SK-N-SH (cell line): ENCODE results near the gene TMEM50B. TPM values are rescaled to one million over a fixed set of nuclear protein-coding genes. Genes with fewer than 3 reads are reported as not detected.

Experiments used
- CTCF ChIA-PET: fragments of 300-600, 350-600 bp; formaldehyde crosslinking; extraction: SDS; loops from one replicate; lab custom pipeline; 2021; lab: Yijun Ruan, JAX
- POLR2A ChIA-PET: fragments of 350-600 bp; sonication (Branson Sonifier 250); formaldehyde crosslinking; extraction: SDS; loops from one replicate; lab custom pipeline; 2020; ENCODE audit warnings: antibody characterized with exemption, inconsistent platforms; lab: Yijun Ruan, JAX
- DNase-seq: peaks from one replicate; pipeline ENCODE4 v3.0.0; 2012
- H2AFZ ChIP-seq: fragments of 200-600 bp; sonication (generic); 2 replicates; pipeline ENCODE4 v1.8.1; 2016; ENCODE audit warnings: antibody characterized with exemption, mild to moderate bottlenecking, low read depth
- H3F3A ChIP-seq: fragments of 200-600 bp; sonication (generic); replicated peaks from 2 replicates; pipeline ENCODE3; 2016; ENCODE audit warnings: antibody characterized with exemption, mild to moderate bottlenecking; ENCODE audit not compliant: insufficient read depth
- H3K27ac ChIP-seq, 2 experiments: fragments of 200-500 bp in 1 of 2; fragments of 200-600 bp in 1 of 2; sonication (Bioruptor generic) in 1 of 2; sonication (generic), shearing (Covaris generic) in 1 of 2; 2 replicates each; pipeline versions ENCODE4 v1.5.1 to v1.6.1; 2014 to 2016; ENCODE audit warnings: low read depth in 2 of 2, inconsistent platforms in 1 of 2, low read length in 1 of 2, mild to moderate bottlenecking in 1 of 2, mixed read lengths in 1 of 2
- H3K27me3 ChIP-seq: fragments of 200-600 bp; sonication (generic), shearing (Covaris generic); 2 replicates; pipeline ENCODE4 v1.6.1; 2016; ENCODE audit warnings: mixed run types; ENCODE audit not compliant: insufficient read depth
- H3K36me3 ChIP-seq, 2 experiments: fragments of 200-500 bp in 1 of 2; fragments of 200-600 bp in 1 of 2; sonication (Bioruptor generic) in 1 of 2; sonication (generic) in 1 of 2; replicated peaks in 1 of 2; 2 replicates each; pipeline versions ENCODE3 to v1.5.1; 2014 to 2016; ENCODE audit warnings: low read length in 1 of 2, mild to moderate bottlenecking in 1 of 2; ENCODE audit not compliant: insufficient read depth in 2 of 2, control insufficient read depth in 1 of 2
- H3K4me1 ChIP-seq, 2 experiments: fragments of 200-500 bp in 1 of 2; fragments of 200-600 bp in 1 of 2; sonication (Bioruptor generic) in 1 of 2; sonication (generic), shearing (Covaris generic) in 1 of 2; 2 replicates each; pipeline versions ENCODE4 v1.5.1 to v1.6.1; 2014 to 2016; ENCODE audit warnings: low read depth in 1 of 2, low read length in 1 of 2, mixed run types in 1 of 2; ENCODE audit not compliant: insufficient read depth in 2 of 2, control insufficient read depth in 1 of 2
- H3K4me2 ChIP-seq: fragments of 200-600 bp; sonication (generic), shearing (Covaris generic); 2 replicates; pipeline ENCODE4 v1.6.1; 2017; ENCODE audit warnings: mixed run types
- H3K4me3 ChIP-seq, 2 experiments: fragments of 200-500 bp in 1 of 2; fragments of 200-600 bp in 1 of 2; sonication (Bioruptor generic) in 1 of 2; sonication (generic), shearing (Covaris generic) in 1 of 2; 2 replicates each; pipeline versions ENCODE4 v1.5.1 to v1.8.1; 2014 to 2016; ENCODE audit warnings: low read depth in 2 of 2, inconsistent platforms in 1 of 2, low read length in 1 of 2, mild to moderate bottlenecking in 1 of 2, mixed read lengths in 1 of 2, moderate library complexity in 1 of 2
- H3K79me2 ChIP-seq: fragments of 200-600 bp; sonication (generic); 2 replicates; pipeline ENCODE4 v1.8.1; 2017; ENCODE audit warnings: mild to moderate bottlenecking; ENCODE audit not compliant: insufficient read depth
- H3K9ac ChIP-seq: fragments of 200-600 bp; sonication (generic); 2 replicates; pipeline ENCODE4 v1.6.1; 2017; ENCODE audit warnings: mixed run types
- H3K9me2 ChIP-seq: fragments of 200-600 bp; sonication (generic); 2 replicates; pipeline ENCODE4 v1.6.1; 2017; ENCODE audit warnings: mixed run types
- H3K9me3 ChIP-seq: fragments of 200-600 bp; sonication (generic); 2 replicates; pipeline ENCODE4 v1.6.1; 2017; ENCODE audit warnings: mixed run types, mild to moderate bottlenecking, moderate library complexity
- H4K20me1 ChIP-seq: fragments of 200-600 bp; sonication (generic); 2 replicates; pipeline ENCODE4 v1.6.1; 2017; ENCODE audit warnings: mild to moderate bottlenecking, mixed run types; ENCODE audit not compliant: insufficient read depth
- CHD2 ChIP-seq: fragments of 150-350 bp; IDR thresholded peaks from 2 replicates; pipeline ENCODE4 v1.6.1; 2018; ENCODE audit warnings: low read length; ENCODE audit not compliant: partially characterized antibody
- ELF1 ChIP-seq: IDR thresholded peaks from 2 replicates; pipeline ENCODE4 v1.4.0; 2012
- EZH2phosphoT487 ChIP-seq: fragments of 200-600 bp; sonication (generic); IDR thresholded peaks from 2 replicates; pipeline ENCODE4 v1.6.1; 2017; ENCODE audit warnings: low read depth, mixed run types, mild to moderate bottlenecking, antibody characterized with exemption, moderate library complexity, borderline replicate concordance
- FOXJ3 ChIP-seq: sonication (generic); formaldehyde crosslinking; IDR thresholded peaks from 2 replicates; pipeline ENCODE4 v1.5.1; 2020; ENCODE audit warnings: mild to moderate bottlenecking, missing genetic modification reagents
- FOXM1 ChIP-seq: IDR thresholded peaks from 2 replicates; pipeline ENCODE4 v1.4.0; 2012; ENCODE audit warnings: low read depth, mild to moderate bottlenecking
- GABPA ChIP-seq: IDR thresholded peaks from 2 replicates; pipeline ENCODE4 v1.4.0; 2012; ENCODE audit warnings: low read depth, mild to moderate bottlenecking
- JUND ChIP-seq: IDR thresholded peaks from 2 replicates; pipeline ENCODE4 v1.4.0; 2012
- MXI1 ChIP-seq: IDR thresholded peaks from 2 replicates; pipeline ENCODE4 v1.6.1; 2012; ENCODE audit warnings: mild to moderate bottlenecking, low read depth, low read length, improper control_type of control experiment
- NFIC ChIP-seq: IDR thresholded peaks from 2 replicates; pipeline ENCODE4 v1.4.0; 2012; ENCODE audit warnings: borderline replicate concordance
- NRF1 ChIP-seq: IDR thresholded peaks from 2 replicates; pipeline ENCODE4 v1.6.1; 2012; ENCODE audit warnings: low read depth, mild to moderate bottlenecking, low read length
- RAD21 ChIP-seq: IDR thresholded peaks from 2 replicates; pipeline ENCODE4 v1.6.1; 2012; ENCODE audit warnings: mild to moderate bottlenecking, low read length
- RCOR1 ChIP-seq: fragments of 150-350 bp; IDR thresholded peaks from 2 replicates; pipeline ENCODE4 v1.6.1; 2017; ENCODE audit warnings: antibody characterized with exemption, low read length
- RFX5 ChIP-seq: IDR thresholded peaks from 2 replicates; pipeline ENCODE4 v1.6.1; 2012; ENCODE audit warnings: mild to moderate bottlenecking, improper control_type of control experiment, low read length
- SIN3A ChIP-seq: IDR thresholded peaks from 2 replicates; pipeline ENCODE4 v1.6.1; 2012; ENCODE audit warnings: low read depth, mild to moderate bottlenecking, low read length, moderate library complexity, borderline replicate concordance
- TAF1 ChIP-seq: IDR thresholded peaks from 2 replicates; pipeline ENCODE4 v1.6.1; 2012; ENCODE audit warnings: low read depth, mild to moderate bottlenecking, low read length, moderate library complexity, borderline replicate concordance
- TCF12 ChIP-seq: IDR thresholded peaks from 2 replicates; pipeline ENCODE4 v1.4.0; 2012
- TEAD4 ChIP-seq: IDR thresholded peaks from 2 replicates; pipeline ENCODE4 v1.4.0; 2012; ENCODE audit warnings: mild to moderate bottlenecking, borderline replicate concordance; ENCODE audit not compliant: insufficient read depth
- USF1 ChIP-seq: IDR thresholded peaks from 2 replicates; pipeline ENCODE4 v1.4.0; 2012; ENCODE audit warnings: low read depth, borderline replicate concordance
- YY1 ChIP-seq: IDR thresholded peaks from 2 replicates; pipeline ENCODE4 v1.4.0; 2012; ENCODE audit warnings: low read depth, mild to moderate bottlenecking
- WGBS: methylation state at CpG from one replicate; pipeline ENCODE4 v1.1.6; 2017; ENCODE audit warnings: low lambda C conversion rate; 5-methylcytosine and 5-hydroxymethylcytosine counted together
- polyA plus RNA-seq, 3 experiments: library from polyadenylated mRNA; depleted of rRNA; stranded (reverse); fragments of >200 nt; gene quantifications; 2 replicates each; pipeline ENCODE4 v1.2.3, GENCODE V29; 2012
- TF ChIP-seq, protein P1 (sequence below): fragments of 150-350 bp; IDR thresholded peaks from 2 replicates; pipeline ENCODE4 v1.6.1; 2017; ENCODE audit warnings: antibody characterized with exemption, low read length, low read depth, borderline replicate concordance
- TF ChIP-seq, protein P2 (sequence below): IDR thresholded peaks from 2 replicates; pipeline ENCODE4 v1.4.0; 2012; ENCODE audit warnings: low read depth, borderline replicate concordance
- TF ChIP-seq, protein P3 (sequence below): IDR thresholded peaks from 2 replicates; pipeline ENCODE4 v1.4.0; 2012; ENCODE audit warnings: low read depth

Gene TMEM50B
- polyA plus RNA-seq, 1 of the 3 experiments (the other 2 are of a cell fraction): 27.3 TPM

GRCh38 chr21:33433001-33433400 lies 46.8 kb downstream of the TMEM50B start:
- no peak for DNase-seq

GRCh38 chr21:33432496-33432895 lies 47.3 kb downstream of the TMEM50B start:
- Histone ChIP-seq H3K27me3 (no peaks in the 10 kb centered on the region), H4K20me1 (peaks cover 10% of the 10 kb centered on the region), H3K79me2 (no peaks in the 10 kb centered on the region; the same call in none of the 2 replicates), H3F3A (peaks cover 48% of the 10 kb centered on the region), H3K27ac (no peak overlapping the region), H2AFZ (no peak overlapping the region), H3K4me3 (no peak overlapping the region), H3K36me3 (peaks cover 60 to 80% of the 10 kb centered on the region in 2 experiments), H3K9ac (no peak overlapping the region), H3K4me2 (no peak overlapping the region), H3K9me2 (no peaks in the 10 kb centered on the region), H3K9me3 (no peaks in the 10 kb centered on the region), H3K4me1 (peaks cover 0 to 16% of the 10 kb centered on the region in 2 experiments; a peak in 3 of 4 replicates)
- TF ChIP-seq SIN3A (no peak), ELF1 (no peak), TCF12 (no peak)
- TF ChIP-seq, protein P1, sequence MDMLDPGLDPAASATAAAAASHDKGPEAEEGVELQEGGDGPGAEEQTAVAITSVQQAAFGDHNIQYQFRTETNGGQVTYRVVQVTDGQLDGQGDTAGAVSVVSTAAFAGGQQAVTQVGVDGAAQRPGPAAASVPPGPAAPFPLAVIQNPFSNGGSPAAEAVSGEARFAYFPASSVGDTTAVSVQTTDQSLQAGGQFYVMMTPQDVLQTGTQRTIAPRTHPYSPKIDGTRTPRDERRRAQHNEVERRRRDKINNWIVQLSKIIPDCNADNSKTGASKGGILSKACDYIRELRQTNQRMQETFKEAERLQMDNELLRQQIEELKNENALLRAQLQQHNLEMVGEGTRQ: no peak
- TF ChIP-seq, protein P2, sequence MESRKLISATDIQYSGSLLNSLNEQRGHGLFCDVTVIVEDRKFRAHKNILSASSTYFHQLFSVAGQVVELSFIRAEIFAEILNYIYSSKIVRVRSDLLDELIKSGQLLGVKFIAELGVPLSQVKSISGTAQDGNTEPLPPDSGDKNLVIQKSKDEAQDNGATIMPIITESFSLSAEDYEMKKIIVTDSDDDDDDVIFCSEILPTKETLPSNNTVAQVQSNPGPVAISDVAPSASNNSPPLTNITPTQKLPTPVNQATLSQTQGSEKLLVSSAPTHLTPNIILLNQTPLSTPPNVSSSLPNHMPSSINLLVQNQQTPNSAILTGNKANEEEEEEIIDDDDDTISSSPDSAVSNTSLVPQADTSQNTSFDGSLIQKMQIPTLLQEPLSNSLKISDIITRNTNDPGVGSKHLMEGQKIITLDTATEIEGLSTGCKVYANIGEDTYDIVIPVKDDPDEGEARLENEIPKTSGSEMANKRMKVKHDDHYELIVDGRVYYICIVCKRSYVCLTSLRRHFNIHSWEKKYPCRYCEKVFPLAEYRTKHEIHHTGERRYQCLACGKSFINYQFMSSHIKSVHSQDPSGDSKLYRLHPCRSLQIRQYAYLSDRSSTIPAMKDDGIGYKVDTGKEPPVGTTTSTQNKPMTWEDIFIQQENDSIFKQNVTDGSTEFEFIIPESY: no peak
- no peak for DNase-seq
- ChIA-PET CTCF (interaction anchor here (0.6 to 2.1 kb wide), 2 partner anchors 13 to 40 kb away, joined by 3 to 7 read pairs; no protein-coding TSS in a partner anchor), POLR2A (no interaction called here)
- 95% methylated on average over 6 of the region's 6 CpGs for WGBS

More at GRCh38 chr21:33433001-33433400, 46.8 kb downstream of the TMEM50B start:
- no peak overlapping the region for H3K4me2 ChIP-seq
- TF ChIP-seq ELF1 (no peak), RFX5 (no peak), FOXM1 (no peak), EZH2phosphoT487 (no peak), MXI1 (no peak), GABPA (no peak), YY1 (no peak), JUND (no peak), USF1 (no peak), RCOR1 (no peak), CHD2 (no peak), TAF1 (no peak), TEAD4 (no peak), NRF1 (no peak), FOXJ3 (no peak), RAD21 (no peak), NFIC (no peak), TCF12 (no peak)
- TF ChIP-seq, protein P3, sequence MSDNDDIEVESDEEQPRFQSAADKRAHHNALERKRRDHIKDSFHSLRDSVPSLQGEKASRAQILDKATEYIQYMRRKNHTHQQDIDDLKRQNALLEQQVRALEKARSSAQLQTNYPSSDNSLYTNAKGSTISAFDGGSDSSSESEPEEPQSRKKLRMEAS: no peak
- TF ChIP-seq, protein P2: no peak
- H3K9me3 ChIP-seq: no peaks in the 10 kb centered on the region
- 98% methylated on average over 8 of the region's 8 CpGs for WGBS
- no peak overlapping the region for H3K4me3 ChIP-seq
- peak overlapping the region in 1 of 2 experiments; percentile 87; a peak in 1 of 4 replicates for H3K27ac ChIP-seq
- H3K9me2 ChIP-seq: no peaks in the 10 kb centered on the region
- H3F3A ChIP-seq: peaks cover 48% of the 10 kb centered on the region
- H3K79me2 ChIP-seq: no peaks in the 10 kb centered on the region; the same call in none of the 2 replicates
- no peaks in the 10 kb centered on the region for H3K27me3 ChIP-seq
- H3K9ac ChIP-seq: no peak overlapping the region
- peaks cover 59 to 83% of the 10 kb centered on the region in 2 experiments for H3K36me3 ChIP-seq
- H3K4me1 ChIP-seq: peaks cover 0 to 16% of the 10 kb centered on the region in 2 experiments; a peak in 3 of 4 replicates
- H4K20me1 ChIP-seq: peaks cover 10% of the 10 kb centered on the region
- ChIA-PET CTCF (interaction anchor here (2.1 kb wide), 1 partner anchor 12 kb away, joined by 7 read pairs; no protein-coding TSS in a partner anchor), POLR2A (no interaction called here)
- H2AFZ ChIP-seq: no peak overlapping the region
